Stimulated activated naive CD8-positive, alpha-beta T cell treated with anti-CD3 and anti-CD28 coated beads, Interleukin-15, amount 100 ng/mL, for 72 hours (primary cell): ENCODE results near the gene TEX35.
A peak's percentile ranks its signal among the peaks of the same experiment; 100 is the strongest.

Experiments used
- ATAC-seq: fragments of 150-1000 bp; cut with Tn5 transposase; 2 replicates; pipeline ENCODE4 v1.10.0; 2021; ENCODE audit warnings: mild to moderate bottlenecking, moderate library complexity
- DNase-seq, 2 donors: peaks; one replicate each; pipeline ENCODE4 v3.0.0; 2021 to 2022
- H3K27ac Mint-ChIP-seq, 2 donors: one replicate each; pipeline ENCODE4 v1.8.0; 2022; ENCODE audit warnings: mild to moderate bottlenecking in 2 of 2, mixed read lengths in 2 of 2, moderate library complexity in 2 of 2
- H3K27me3 Mint-ChIP-seq: one replicate; pipeline ENCODE4 v1.8.0; 2022; ENCODE audit warnings: mixed read lengths
- H3K4me1 Mint-ChIP-seq: one replicate; pipeline ENCODE4 v1.8.0; 2022; ENCODE audit warnings: mild to moderate bottlenecking, mixed read lengths
- H3K4me3 Mint-ChIP-seq, 2 donors: one replicate each; pipeline ENCODE4 v1.8.0; 2022; ENCODE audit warnings: mild to moderate bottlenecking in 2 of 2, mixed read lengths in 2 of 2, moderate library complexity in 1 of 2
- H3K9me3 Mint-ChIP-seq, 2 donors: one replicate each; pipeline ENCODE4 v1.8.0; 2022; ENCODE audit warnings: mixed read lengths in 2 of 2

Gene TEX35

DNA sequence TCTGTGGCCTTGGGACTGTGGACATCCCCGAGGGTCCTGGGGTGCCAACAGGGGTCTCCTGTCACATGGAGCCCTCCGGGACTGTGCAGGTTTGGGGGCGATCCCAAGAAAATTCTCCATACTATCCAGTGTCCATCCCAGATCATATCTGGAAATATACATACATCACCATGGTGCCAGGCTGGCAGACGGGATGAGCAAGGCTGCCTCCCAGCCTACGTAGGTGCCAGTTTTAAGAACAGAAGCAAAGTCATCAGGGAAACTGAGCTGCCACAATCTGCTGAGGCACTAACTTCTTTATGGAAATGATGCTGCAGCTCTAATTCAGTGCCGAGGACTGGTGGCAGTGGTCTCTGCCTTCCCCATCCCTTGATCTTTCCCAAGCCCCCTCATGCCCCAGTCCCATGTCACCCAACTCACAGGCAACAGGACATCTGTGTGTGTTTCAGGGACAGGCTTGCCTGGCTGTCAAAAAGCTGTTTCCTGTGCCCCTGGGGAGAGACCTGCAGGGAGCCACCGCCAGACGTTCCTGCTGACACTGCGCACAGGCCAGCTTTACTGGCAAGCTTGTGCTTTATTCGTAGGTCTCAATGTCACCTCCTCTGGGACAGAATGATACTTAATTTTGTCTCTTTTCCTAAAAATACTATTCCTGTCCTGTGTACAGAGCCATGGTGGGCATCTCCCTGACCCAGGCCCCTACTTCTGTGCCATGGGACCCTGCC is 15.5 kb downstream of the TEX35 start:
- Mint-ChIP-seq H3K27ac (peak overlapping the region in 1 of 2 donors; percentile 64), H3K27me3 (peaks cover 8% of the 10 kb centered on the region), H3K4me1 (peaks cover 7% of the 10 kb centered on the region), H3K9me3 (peaks cover 0 to 10% of the 10 kb centered on the region in 2 donors), H3K4me3 (no peak overlapping the region)
- DNase-seq: no peak
- ATAC-seq: no peak

DNA sequence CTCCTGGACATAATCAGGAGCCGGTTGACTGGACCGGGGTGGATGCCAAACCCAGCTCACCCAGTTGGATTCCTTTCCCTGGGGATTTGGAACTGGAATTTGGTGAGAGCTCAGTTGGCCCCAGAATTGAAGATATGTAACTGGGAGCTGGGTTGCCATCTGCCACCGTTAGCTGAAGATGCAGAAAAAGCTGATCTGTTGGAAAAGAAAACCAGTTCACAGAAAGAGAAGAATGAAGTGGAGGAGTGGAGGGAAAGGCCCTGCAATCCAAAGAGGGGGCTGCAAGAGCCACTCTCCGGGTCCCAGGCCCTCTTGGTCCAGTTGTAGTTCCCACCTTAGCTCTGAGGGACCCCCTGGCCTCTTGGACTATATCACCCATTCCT is 16.0 kb downstream of the TEX35 start:
- Mint-ChIP-seq H3K4me3 (no peak overlapping the region), H3K4me1 (peaks cover 7% of the 10 kb centered on the region), H3K27ac (peak overlapping the region in 1 of 2 donors; percentile 64), H3K27me3 (peaks cover 8% of the 10 kb centered on the region), H3K9me3 (peaks cover 0 to 10% of the 10 kb centered on the region in 2 donors)
- DNase-seq: no peak
- ATAC-seq: no peak

DNA sequence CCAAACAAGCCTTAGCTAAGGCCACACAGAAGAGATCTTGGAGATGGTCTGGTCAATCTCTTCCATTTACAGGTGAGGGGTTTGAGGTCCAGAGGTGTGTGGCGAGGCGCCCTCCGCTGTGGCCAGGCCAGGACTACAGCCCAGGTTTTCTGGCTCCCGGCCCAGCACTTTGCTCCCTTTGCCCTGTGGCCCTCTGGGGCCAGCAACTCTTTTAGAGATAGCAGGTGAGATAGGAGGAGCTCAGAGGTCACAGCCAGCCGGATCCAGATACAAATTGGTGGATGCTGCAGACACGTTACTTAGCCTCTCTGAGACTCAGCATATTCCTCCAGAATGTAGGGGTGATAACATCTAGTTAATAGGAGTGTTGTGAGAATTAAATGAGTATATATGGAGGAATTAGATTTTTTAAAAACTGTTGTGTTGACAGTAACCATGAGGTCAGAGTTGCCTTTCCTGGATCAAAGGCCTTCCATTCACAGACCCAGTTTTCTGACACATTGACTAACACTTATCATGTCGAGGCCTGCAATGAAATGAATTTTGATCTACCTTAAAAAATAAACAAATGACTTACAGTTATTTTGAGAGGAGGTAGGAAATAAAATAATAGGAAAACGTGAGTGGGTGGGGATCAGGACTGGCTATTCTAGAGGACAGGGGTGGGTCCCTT is 16.6 kb downstream of the TEX35 start:
- Mint-ChIP-seq H3K4me1 (peaks cover 7% of the 10 kb centered on the region), H3K27ac (no peak overlapping the region), H3K27me3 (peaks cover 8% of the 10 kb centered on the region), H3K4me3 (no peak overlapping the region), H3K9me3 (peaks cover 0 to 10% of the 10 kb centered on the region in 2 donors)
- ATAC-seq: no peak
- DNase-seq: no peak

DNA sequence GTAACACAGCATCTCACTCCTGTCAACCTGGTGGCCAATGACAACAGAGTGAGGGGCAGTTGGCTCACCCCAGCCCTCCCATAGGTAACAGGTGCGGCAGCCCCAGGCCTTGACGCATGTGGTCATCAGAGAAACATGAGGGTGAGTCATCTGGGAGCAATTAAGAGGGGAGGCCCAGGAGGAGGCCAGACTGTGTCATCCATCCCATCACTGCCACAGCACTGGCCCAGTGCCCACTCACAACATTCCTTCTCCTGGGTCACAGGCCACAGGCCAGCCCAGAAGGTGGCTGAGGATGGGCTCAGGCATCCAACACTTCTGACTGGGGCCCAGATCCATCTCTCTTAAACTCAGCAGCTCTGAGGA is 17.1 kb downstream of the TEX35 start:
- H3K27ac Mint-ChIP-seq: no peak overlapping the region
- DNase-seq: no peak
- peaks cover 0 to 6% of the 10 kb centered on the region in 2 donors for H3K9me3 Mint-ChIP-seq
- H3K4me1 Mint-ChIP-seq: peaks cover 7% of the 10 kb centered on the region
- peak; percentile 8 for ATAC-seq
- H3K27me3 Mint-ChIP-seq: peaks cover 8% of the 10 kb centered on the region
- no peak overlapping the region for H3K4me3 Mint-ChIP-seq

DNA sequence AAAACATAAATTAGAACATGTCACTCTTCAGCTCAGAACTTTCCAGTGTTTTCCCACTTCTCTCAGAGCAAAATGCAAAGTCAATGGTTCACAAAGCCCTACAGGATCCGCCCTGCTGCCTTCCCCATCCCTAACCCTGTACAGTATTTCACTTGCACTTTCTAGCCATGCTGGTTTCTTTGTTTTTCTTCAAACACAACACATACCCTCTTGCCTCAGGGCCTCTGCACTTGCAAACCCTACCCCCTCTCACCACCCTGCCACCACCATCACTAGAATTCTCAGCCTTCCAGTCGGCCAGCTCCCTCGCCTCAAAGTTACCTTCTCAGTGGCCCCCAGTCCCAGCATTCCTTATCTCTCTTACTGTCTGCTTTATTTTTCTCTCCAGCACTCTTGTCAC is 17.6 kb downstream of the TEX35 start:
- no peak for ATAC-seq
- DNase-seq: no peak
- Mint-ChIP-seq H3K4me3 (no peak overlapping the region), H3K4me1 (peaks cover 7% of the 10 kb centered on the region), H3K27me3 (peaks cover 8% of the 10 kb centered on the region), H3K9me3 (peaks cover 0 to under 1% of the 10 kb centered on the region in 2 donors), H3K27ac (no peak overlapping the region)

DNA sequence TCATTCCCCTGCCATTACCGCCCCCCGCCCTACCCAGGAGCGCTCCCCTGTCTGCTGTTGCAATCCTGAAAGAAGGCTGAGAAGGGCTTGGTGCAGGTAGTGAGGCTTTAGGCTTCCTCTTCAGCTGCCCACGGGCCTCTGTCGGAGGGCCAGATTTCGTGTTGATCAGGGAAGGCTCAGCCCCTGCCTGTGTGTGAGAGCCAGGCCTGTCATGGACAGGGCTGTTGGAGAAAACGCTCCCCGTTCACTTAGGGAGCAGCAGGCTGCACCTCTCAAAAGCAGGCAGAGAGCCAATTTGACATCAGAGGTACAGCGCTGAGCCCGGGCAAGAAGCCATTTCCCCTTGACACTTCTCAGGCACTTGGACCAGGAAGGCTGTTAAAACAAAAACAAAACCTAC is 19.0 kb downstream of the TEX35 start:
- no peak overlapping the region for H3K27ac Mint-ChIP-seq
- ATAC-seq: peak; percentile 8

DNA sequence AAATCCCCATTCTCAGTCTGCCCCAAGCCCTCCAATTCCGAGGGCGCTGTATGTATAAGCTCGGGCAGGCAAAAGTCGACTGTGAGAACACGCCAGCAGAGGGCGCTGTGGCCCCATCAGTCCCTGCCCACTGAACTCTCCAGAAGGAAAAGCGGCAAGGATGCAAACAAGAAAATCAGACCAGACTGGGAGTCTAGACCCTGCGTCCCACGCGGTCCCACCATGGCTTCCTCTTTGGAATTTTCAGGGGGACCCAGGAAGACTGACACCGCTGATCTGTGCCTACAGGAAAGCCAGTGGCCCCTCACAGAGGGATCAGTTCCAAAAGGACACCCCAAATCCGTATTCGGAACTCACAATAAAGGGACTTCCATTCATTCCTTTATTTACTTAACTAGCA is 19.5 kb downstream of the TEX35 start:
- H3K4me1 Mint-ChIP-seq: peaks cover 7% of the 10 kb centered on the region
- DNase-seq: peak; percentile 63 to 71

More for the DNA sequence above, 19.0 kb downstream of the TEX35 start:
- Mint-ChIP-seq H3K9me3 (no peaks in the 10 kb centered on the region), H3K4me1 (peaks cover 7% of the 10 kb centered on the region), H3K27me3 (peaks cover 8% of the 10 kb centered on the region), H3K4me3 (no peak overlapping the region)
- DNase-seq: no peak

DNA sequence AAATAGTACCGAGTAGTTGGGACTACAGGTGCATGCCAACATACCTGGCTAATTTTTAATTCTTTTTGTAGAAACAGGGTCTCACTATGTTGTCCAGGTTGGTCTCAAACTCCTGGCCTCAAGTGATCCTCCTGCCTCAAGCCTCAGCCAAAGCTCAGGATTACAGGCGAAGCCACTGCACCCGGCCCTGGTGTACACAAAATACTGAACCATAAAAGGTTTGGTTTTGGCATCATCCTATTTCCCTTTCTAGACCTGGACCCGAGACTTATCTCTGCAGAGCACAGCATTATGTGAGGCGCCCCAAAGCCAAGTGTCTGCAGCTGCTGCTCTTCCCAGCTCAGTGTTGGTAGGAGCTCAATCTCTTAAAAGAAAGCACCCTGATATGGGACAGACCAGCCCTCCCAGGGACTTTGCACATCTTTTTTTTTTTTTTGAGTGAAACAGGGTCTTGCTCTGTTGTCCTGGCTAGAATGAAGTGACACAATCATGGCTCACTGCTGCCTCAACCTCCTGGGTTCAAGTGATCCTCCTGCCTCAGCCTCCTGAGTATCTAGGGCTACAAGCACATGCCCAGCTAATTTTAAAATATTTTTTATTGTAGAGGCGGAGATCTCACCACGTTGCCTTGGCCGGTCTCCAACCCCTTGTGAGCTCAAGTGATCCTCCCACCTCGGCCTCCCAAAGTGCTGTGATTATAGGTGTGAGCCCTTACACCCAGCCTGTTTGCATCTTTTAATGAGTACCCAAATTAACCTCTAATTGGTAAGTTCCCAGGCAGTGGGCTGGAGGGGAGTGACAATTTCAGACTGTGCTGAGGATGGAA is 20.4 kb downstream of the TEX35 start:
- ATAC-seq (no peak), DNase-seq (no peak)
- H3K4me1 Mint-ChIP-seq: peaks cover 7% of the 10 kb centered on the region
- H3K4me3 Mint-ChIP-seq: no peak overlapping the region
- no peaks in the 10 kb centered on the region for H3K9me3 Mint-ChIP-seq
- no peak overlapping the region for H3K27ac Mint-ChIP-seq
- H3K27me3 Mint-ChIP-seq: peaks cover 8% of the 10 kb centered on the region

More for the DNA sequence above, 19.5 kb downstream of the TEX35 start:
- Mint-ChIP-seq H3K27ac (peak overlapping the region; percentile 19 to 28), H3K9me3 (no peaks in the 10 kb centered on the region), H3K27me3 (peaks cover 8% of the 10 kb centered on the region), H3K4me3 (peak overlapping the region in 1 of 2 donors; percentile 17)
- peak; percentile 78 for ATAC-seq

DNA sequence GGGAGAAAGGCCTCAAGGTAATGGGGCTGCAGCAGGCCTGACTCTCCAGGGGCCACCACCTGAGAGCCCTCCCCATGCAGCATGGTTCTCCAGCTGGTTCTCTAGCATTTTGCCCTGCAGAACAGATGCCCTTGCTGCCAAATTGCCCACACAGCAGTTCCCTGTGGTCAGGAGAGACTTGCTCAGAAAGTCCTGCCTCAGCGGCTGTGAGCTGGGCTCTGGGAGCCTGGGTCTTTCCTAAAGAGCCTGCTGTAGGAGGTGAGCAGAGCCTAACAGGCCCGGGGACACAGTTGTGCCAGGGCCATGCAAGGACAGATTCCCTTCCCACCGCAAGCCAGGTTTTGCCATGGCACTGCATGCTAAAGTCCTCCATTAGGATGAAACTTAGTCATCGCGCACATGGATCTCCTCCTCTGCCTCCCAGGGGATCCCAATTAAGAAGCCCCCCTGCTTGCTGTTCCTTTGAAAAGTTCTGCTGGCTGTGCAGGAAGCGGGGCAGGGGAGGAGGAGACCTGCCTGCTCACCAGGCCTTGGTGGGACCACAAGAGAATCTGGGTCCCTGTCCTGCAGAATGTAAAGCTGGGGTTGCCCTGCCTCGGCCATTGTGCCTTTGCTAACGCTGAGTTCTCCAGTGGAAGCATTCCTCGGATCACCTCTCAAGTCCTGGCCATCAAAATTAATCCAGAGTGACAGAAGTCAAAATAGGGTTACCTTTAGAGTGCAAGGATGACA is 21.4 kb downstream of the TEX35 start:
- H3K27me3 Mint-ChIP-seq: peaks cover 14% of the 10 kb centered on the region
- ATAC-seq: no peak
- H3K4me3 Mint-ChIP-seq: no peak overlapping the region
- no peak overlapping the region for H3K27ac Mint-ChIP-seq
- no peaks in the 10 kb centered on the region for H3K9me3 Mint-ChIP-seq
- DNase-seq: no peak
- H3K4me1 Mint-ChIP-seq: peaks cover 7% of the 10 kb centered on the region

DNA sequence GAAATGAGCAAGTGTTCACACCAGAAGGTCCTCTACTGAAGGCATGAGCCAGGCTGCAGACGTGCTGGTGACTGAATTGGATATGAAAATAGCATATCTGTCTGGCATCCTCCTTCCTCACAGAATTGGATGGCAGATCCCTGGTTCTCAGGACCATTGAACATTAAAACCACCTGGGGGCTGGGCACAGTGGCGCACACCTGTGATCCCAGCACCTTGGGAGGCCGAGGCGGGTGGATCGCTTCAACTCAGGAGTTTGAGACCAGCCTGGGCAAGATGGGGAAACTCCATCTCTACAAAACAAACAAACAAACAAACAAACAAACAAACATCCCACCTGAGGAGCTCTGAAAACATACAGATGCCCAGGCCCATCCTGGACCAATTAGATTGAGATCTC is 23.4 kb downstream of the TEX35 start:
- DNase-seq (no peak), ATAC-seq (no peak)
- Mint-ChIP-seq H3K4me3 (no peak overlapping the region), H3K4me1 (peaks cover 12% of the 10 kb centered on the region), H3K27ac (no peak overlapping the region), H3K9me3 (no peaks in the 10 kb centered on the region), H3K27me3 (peaks cover 15% of the 10 kb centered on the region)

DNA sequence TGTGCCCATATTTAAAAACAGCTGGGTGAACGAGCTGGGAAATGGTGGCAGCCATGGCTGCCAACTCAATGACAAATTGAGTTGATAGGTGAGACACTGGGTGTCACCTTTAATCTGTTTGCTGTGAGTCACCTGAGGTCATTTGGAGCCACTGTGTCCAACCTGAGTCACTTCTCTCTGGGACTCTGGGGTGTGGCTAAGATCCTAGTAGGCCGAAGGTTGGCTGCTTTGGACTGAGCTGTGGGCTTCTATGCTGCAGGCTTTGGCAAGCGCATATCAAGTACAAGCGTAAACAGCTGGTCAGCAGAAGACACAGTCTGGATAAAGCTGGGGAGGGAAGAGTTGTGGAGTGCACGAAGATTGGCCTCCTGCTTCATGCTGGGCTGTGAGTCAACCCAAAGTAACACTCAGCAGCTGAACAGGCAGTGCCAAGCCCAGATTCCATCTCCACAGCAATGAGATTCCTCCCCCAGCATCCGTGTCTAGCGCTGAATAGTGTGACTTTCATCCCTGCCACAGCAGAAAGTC is 24.0 kb downstream of the TEX35 start:
- DNase-seq (no peak), ATAC-seq (no peak)
- H3K27me3 Mint-ChIP-seq: peaks cover 15% of the 10 kb centered on the region
- H3K4me1 Mint-ChIP-seq: peaks cover 17% of the 10 kb centered on the region
- H3K27ac Mint-ChIP-seq: no peak overlapping the region
- H3K4me3 Mint-ChIP-seq: no peak overlapping the region
- H3K9me3 Mint-ChIP-seq: no peaks in the 10 kb centered on the region

DNA sequence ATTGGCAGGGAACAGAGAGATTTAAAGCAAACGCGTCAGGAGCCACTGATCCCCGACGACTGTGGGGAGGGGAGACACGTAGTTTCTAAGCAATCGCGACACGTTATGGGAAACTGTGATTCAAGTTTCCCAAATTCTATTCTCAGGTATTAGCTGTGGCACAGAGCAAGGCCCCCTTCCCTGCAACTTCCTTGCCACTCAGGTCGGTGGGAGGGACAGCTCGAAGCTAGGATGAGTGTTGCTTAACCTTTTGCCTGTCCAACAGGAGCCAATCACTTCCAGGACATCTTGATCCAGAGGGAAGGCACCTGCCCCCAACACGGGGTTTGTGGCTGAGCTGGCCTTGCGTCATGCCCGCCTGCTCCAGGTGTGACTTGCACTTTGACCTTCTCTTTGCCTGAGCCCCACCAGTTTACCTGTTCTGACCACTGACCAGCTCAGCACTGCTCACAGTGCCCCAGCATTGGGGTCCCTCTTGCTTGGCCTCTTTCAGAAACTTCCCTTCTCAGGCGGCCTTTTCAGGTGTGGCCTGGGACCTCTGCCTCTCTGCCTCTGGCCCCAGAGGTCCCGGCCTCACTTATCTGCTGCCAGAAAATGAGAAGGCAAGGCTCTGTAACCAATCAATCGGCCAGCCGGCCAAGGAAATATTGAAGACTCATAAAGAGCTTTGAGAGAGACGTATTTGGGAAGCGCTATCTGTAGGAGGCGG is 24.6 kb downstream of the TEX35 start:
- H3K4me1 Mint-ChIP-seq: peaks cover 12% of the 10 kb centered on the region
- no peak for ATAC-seq
- no peak overlapping the region for H3K27ac Mint-ChIP-seq
- H3K4me3 Mint-ChIP-seq: no peak overlapping the region
- H3K27me3 Mint-ChIP-seq: peaks cover 9% of the 10 kb centered on the region
- DNase-seq: no peak
- H3K9me3 Mint-ChIP-seq: no peaks in the 10 kb centered on the region

DNA sequence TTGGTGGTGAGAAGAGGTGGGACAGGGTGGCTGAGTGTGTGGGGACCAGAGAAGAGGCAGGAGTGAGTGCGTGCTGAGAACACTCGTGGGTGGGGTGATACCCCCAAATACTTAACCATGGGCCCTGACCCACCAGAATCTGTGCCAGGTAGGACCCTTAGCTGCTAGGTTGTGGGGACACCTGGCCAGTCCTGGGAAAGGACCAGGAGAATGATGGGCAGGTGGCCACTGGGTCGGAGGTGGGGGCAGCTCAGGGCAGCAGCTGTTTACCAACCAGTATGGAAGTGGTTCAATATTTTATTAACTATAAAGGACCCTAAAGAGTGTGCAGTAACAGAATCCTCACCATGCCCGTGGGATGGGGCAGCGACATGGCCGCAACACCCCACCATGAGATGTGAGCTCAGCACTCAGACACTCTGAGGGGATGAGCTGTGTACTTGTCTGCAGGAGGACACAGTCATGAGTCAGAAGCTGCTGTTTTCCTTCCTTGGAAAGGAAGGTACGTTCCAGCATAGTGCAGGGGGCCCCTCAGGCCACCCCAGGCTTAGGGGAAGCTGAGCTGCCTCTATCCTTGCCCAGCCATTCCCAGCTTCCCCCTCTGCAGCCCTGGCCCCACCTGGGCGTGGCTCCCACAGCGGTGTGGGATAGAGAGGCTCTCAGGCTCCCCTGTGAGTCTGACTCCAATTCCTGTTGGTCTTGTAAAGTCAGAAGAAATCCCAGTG is 25.4 kb downstream of the TEX35 start:
- no peak overlapping the region for H3K4me3 Mint-ChIP-seq
- DNase-seq (no peak), ATAC-seq (no peak)
- H3K4me1 Mint-ChIP-seq: peaks cover 16% of the 10 kb centered on the region
- peaks cover 7% of the 10 kb centered on the region for H3K27me3 Mint-ChIP-seq
- no peak overlapping the region for H3K27ac Mint-ChIP-seq
- no peaks in the 10 kb centered on the region for H3K9me3 Mint-ChIP-seq

DNA sequence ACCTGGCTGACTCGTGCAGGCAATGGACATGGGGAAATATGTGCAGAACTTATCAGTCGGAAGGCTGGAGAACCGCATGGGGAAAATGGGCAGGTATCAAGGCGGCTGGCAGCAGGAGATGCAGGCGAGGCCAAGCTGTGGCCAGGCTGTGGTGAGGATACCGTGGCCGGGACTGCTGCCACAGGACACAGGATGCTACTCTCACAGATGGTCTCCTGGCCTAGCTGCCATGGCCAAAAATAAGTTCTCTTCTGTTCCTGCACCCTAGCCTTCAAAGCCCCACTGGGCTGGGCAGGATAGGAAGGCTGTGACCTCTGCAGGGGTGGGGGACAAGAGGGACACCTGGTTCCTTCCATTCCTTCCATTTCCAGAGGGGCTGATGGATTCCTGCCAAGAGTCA is 26.4 kb downstream of the TEX35 start:
- DNase-seq (no peak), ATAC-seq (no peak)
- Mint-ChIP-seq H3K4me1 (peaks cover 19% of the 10 kb centered on the region), H3K9me3 (no peaks in the 10 kb centered on the region), H3K4me3 (no peak overlapping the region), H3K27me3 (peaks cover 7% of the 10 kb centered on the region), H3K27ac (no peak overlapping the region)
